ENCODE data around the gene CHI3L2.

Gene CHI3L2

DNA sequence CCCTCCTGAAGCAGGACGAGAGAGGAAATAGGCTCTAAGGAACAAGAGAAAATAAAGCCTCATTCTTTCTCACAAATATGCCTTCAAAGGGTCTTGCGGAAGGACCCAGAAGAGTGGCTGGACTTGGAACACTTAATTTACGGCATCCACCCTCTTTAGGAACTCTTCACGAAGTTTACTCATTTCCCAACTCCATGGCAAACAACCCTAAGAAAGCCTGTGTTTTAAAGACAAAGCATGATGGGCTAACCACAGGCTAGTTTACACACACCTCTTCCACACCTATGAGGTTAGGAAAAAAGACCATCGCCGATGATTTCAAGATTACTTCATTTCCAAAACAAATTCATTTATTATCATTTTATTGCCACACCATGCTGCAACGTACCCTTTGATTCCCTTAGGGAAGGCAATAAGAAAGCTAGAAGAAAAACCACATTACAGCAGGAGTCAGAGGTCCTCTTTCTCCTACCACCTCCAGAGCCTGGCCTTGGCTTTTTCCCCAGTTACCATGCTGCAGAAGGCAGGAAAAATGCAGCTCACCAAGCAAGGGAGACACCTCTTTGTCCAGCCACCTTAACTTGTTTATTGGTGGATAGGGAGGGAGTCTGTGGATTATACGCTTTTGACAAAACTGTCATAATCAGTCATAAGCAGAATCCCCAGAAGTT, 29.6 kb downstream of the CHI3L2 start:
- DNase-seq, result no peak

DNA sequence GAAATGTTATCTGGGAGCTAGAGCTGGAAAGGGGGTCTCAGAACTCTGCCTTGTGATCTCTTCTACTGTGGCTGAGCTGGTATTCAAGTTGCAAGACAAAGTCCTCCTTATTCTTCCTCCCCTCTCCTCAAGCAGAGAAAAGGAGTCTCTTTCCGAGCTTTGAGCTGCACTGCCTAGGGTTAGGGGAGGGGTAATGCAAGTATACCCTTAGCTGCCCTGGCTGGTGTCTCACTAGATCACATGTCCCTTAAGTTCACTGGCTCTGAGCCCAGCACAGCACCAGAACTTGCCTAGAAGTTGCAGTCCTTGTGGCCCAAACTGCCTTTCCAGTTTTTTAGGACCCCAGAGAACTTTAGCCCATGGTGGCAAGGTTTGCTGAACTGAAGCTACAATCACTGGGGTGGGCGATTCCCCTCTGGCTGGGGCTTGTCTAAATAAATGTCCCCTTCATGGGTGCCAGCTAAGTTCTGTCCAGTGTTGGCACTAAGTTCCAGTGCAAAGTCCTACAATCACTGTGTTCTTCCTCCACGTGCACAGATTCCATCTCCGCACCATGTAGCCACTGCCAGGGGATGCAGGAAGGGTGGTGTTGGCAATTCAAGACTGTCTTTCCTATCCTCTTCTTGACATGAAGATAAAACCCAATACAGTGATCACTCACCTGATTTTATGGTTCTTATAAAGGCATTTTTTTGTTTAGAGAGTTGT, 40.4 kb downstream of the CHI3L2 start:
- DNase-seq, result no peak

DNA sequence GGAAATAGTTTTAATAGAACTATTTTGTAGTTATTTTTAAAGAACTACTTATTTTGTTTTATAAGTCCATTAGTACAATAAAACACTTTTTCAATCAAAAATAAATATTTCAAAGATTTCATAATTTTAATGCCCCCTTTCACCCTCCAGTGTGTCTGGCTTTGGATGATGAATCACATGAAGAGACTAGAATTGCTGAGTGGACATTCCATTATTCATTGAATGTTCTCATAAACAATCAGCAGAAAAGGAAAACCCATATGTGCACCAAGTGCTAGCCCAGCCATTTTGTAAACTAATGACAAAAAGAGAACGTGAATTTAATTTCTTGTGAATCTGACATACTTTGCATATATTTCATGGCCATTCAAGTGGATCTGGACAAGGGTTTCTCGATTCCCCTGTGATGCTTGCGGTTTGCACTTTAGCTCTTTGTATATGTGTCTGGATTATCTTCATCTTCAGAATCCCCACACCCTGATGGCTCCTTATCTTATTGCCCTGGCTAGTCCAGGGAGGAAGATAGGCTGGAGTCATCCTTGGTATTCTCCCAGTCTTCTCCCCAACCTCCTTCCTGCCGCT, 42.4 kb downstream of the CHI3L2 start:
- DNase-seq, result no peak

DNA sequence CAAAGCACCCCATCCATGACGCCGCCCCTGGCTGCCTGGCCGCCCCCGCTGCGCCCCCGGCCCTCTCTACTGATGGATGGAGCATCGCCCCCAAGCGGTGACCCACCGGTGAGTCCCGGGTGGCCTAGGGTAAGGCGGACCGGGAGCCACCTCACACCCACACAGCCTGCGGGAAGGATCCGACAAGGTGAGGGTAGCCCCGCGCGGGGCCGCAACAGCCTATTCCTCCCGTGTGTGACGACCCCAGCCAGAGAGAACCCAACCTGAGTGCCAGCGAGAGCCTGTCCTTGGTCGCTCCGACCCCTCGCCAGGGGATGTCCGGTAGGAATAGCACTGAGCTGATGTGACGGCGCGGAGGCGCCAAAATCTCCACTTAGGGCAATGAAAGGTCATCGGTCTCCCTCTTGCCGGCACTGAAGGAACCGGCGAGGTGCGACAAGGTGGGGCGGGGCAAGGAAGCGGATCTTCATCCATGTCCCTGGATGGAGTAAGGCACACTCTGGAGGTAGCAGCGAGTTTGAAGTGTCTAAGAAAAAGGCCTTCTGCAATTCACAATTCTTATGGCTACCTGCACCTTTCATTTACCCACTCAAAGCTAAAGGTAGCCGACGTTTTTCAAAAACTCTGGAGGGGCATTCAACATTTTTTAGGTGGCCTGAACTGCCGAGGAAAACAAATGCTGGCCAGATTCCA, 43.4 kb downstream of the CHI3L2 start:
- no peak for DNase-seq

DNA sequence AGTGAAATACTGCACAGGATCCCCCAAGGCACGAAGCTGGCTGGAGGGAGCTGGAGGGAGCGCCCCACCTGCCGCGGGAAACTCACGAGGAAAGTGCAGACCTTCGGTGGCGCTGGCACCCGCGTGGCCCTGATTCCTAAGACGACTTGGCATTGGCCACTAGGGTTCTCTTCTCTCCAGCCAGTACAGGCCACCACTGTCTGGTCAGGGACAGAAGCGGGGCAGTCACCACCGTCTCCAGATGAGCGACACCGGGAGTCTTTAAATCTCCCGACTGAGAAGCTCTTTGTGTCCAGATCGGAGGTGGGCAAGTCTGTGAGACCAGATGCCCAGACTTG, 43.9 kb downstream of the CHI3L2 start:
- no peak for DNase-seq

DNA sequence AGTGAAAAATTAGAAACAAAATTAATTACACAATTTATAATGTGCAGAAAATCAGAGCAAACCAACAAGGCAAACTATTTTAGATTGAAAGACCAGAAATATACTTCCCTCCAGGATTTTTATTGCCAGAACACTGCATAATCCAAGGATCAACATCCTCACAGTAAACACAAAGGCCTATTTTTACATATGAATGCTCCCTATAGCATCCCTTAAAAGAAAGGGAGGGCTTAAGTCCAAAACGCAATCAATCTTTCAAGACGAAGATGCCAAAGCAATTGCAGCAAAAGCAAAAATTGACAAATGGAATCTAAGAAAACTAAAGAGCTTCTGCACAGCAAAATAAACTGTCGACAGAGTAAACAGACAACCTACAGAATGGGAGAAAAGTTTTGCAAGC, 44.6 kb downstream of the CHI3L2 start:
- no peak for DNase-seq

DNA sequence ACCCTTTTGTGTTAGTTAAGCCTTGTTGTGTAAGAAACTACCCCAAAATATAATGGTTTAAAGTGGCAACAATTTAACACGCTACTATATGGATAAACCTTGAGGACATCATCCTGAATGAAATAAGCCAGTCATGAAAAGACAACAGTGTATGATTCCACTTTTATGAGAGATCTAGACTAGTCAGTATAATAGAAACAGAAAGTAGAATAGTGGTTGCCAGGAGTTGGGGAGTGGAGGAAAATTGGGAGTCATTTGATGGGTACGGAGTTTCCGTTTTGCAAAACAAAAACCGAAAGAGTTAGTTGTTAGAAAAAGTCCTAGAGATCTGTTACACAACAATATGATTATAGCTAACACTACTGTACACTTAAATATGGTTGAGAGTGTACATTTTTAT, 47.1 kb downstream of the CHI3L2 start:
- peak; percentile 29 for DNase-seq

DNA sequence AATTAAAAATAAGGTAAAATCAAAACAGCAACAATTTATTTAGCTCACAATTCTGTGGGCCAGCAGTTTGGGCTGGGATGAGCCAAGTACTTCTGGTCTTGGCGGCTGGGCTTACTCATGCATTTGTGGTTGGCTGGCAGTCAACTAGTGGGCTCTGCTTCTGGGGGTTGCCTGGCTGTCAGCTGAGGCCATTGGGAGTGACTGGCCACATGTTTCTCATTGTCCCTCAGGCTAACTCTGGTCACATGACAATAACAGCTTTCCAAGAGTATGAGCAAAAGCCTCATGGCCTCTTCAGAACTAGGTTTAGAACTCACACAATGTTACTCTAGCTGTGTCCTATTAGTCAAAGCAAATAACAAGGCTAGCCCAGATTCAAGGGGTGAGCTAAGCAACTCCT, 47.6 kb downstream of the CHI3L2 start:
- no peak for DNase-seq

DNA sequence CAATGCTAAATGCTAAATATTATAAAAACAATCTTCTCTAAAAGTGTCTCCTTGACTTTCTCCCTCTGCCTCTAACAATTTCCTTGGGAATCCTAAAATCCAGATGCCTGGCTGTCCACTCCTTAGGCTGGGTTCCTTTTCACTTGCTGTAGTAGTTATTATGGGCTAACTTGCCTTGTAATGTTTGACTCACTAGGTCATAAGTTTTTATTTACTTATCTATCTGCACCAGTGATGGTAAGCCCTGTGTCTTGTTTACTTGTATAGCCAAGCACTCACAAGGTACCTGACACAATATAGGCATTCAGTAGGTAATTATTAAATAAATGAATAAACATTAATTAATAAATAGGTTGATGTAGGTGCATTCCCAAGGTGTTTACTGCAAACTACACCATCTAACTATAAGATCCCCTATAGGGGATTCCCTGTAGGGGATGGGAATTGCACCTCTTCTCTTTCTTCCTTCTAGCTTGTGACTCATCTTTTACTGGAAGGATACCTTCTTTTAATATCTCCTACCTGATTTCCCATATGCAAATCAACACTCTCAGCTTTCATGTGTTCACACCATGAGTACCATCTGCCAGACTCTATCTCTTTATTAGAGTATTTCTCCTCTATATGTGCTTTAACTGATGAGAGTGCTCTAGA, 48.4 kb downstream of the CHI3L2 start:
- DNase-seq, result no peak

DNA sequence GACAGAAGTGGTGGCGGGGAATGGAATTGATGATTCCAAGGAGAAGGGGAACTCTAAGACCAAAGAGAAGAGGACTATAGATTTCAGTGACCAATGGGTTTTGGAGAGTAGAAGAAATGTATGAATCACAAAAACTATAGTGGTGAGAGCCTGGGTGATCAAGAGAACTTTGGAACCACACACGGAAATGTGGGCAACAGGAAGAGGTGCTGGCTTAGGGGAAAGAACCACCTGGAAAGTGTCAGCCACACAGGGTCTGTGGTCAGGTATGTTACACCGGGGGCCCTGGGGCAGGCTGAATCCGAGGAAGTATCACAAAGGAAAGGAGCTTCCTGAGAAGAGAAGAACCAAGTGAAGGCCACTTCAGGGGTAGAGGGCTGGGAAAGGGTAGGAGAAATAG, 51.6 kb downstream of the CHI3L2 start:
- no peak for DNase-seq

DNA sequence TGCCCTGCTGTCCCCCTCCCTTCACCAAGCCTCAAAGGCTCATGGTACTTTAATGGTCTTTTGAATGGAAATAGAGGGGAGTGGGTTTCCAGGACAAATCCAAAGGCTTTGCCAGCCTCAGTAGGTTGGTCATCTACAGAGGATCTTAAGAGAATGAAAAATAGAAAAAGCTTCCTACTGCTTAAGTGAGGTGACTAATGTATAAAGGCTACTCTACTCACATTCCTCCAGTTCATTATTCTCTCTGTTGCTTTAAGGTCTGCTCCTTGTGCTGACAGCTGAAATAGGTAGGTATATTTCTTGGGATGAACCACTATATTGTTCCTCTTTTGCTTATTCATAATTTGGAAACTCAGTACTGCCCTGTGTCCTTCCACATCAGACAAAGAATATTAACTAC, 52.8 kb downstream of the CHI3L2 start:
- no peak for DNase-seq

DNA sequence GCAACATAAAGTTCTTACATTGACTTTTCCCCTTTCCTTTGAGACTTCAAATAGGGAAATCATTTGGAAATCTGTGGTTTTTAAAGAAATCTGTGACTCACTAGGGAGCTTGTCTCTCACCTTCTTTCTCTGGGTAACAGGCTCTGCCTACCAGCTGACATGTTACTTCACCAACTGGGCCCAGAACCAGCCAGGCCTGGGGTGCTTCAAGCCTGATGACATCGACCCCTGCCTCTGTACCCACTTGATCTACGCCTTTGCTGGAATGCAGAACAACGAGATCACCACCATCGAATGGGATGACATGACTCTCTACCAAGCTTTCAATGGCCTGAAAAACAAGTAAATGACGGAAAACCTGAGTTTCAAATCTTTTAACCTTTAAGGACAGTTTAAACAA, 53.9 kb downstream of the CHI3L2 start:
- DNase-seq, result no peak

DNA sequence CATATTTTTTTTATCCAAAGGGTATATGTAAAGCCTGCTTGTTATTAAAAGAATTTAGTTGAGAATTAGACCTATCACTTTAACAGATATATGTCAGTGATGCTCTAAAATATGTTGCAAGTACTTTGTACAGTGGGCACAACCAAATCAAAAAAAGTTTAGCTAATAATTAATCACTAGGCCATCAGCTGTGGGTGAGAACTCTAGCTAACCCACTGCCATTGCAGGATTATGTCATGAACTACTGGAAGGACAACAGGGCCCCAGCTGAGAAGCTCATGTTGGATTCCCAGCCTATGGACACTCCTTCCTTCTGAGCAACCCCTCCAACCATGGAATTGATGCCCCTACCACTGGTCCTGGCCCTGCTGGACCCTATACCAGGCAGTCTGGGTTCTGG, 56.3 kb downstream of the CHI3L2 start:
- DNase-seq, result no peak

DNA sequence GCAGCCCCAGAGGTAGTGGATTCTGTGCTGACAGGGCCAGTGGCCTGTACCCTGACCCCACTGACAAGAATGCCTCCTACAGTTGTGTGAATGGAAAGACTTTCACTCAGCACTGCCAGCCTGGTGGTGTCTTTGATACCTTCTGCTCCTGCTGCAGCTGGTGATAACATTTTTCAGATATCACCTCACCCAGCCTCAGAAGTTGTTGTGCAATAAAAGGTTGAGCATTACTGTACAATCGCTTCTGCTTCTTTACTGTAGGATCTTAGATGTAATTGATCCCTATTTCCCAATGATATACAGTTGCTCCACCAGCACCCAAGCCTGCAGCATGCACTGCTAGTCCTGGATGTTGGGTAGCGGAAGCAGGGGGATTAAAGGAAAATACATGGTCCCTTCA, 58.4 kb downstream of the CHI3L2 start:
- DNase-seq, result no peak

DNA sequence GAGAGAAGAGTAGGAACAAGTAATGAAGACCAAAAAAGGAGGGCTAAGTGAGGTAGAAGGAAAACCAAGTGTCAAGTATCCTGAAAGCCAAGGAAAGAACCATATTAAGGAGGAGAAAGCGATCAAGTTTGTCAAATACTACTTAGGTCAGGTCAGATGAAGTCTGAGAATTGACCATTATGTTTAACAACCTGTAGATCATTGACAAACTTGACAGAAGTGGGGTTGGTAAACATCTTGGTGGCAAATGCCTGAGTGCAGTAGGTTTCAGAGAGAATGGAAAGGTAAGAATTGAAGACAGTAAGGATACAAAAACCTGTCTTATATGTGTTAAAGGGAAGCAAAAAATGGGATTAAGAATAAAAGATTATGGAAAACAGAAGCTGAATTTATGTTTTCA, 59.4 kb downstream of the CHI3L2 start:
- DNase-seq, result no peak

DNA sequence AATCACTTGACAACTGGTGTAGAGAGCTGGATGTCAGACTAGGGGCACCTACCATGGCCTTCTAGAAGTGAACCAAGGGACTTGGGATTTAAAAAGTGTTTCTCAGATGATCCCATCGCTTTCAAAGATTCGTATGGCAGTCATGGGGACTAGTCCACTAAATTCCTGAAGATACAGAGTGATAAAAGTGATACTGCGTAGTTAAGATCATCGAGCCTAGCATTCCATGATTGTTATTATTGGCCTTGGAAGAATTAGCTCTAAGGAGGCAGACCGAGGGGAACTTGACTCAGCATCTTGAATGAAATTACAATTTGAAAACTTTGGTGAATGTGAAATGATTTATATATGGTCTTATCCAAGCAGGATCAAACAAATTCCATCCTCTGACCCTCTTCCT, 61.9 kb downstream of the CHI3L2 start:
- DNase-seq, result no peak

DNA sequence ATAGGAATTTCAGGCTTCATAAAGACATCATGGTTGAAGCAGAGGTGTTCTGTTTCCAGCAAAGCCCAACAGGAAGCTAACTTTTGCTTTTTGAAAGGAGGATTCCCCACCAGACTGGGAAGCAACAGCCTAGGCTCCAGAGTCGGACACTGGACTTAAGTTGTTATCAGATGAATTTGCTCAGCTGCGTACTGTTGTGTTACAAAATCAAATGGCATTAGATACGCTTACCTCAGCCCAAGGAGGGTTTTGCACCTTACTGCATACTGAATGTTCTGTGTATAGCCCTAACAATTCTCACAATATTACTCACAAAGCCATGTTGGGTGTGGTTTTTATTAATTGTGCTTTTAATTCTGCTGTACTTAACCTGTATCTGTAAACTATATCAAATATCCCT, 62.6 kb downstream of the CHI3L2 start:
- DNase-seq, result no peak

DNA sequence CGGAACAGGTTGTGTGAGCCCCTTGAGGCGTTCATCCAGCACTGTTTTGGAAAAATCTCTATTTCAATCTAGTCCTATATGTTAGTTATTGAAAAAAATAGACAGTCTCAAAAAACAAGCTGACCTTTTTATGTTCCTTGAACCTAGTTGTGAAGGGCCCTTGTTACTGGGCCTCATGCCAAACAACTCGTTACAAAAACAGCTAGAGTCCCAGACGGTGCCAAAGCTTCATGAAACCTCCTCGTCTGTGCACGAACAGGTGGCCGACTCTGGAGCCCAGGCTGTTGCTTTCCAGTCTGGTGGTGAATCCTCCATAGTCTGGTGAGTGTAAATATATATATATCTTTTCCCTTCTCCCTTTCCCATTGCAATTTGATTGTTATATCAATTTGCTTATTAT, 63.1 kb downstream of the CHI3L2 start, which contains the start of gene CHIA:
CHIA (plus strand) TSS at position 222 of the 400 bp plus-strand sequence. CDS start 19,617 bp downstream, outside the sequence.
- no peak for DNase-seq

All from CD4-positive, alpha-beta T cell treated with Interleukin-10 for 1 hour (primary cell).